NCI-H1930 (cell line): ENCODE data around the gene MAPKAPK2.
"Not testable (repeated sequence)": the region's sequence is repeated elsewhere in the genome, so short reads cannot be mapped to it uniquely, and the experiment has no call there.

Source experiments
- DNase-seq, 2 experiments: peaks; one replicate each; lab custom pipeline; 2025; lab: John Stamatoyannopoulos, UW

MAPKAPK2 gene

DNA sequence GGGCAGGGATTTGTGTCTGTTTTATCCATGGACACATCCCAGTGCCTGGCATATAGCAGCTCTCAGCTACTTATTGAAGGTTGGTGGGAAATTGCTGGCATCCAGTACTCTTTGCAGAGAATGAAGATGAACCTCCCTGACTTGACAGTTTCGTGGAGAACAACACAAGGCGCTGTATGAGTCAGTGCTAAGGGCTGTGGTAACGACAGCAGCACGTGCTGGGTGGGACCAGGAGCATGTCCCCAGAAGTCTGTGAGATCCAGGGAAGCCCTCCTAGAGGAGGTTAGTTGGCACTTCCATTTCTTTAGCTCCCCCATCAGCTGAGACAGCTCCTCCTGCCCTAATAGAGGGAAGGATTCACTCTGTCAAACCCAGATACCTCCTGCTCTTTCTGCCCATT, 60.0 kb downstream of the MAPKAPK2 start:
- no peak for DNase-seq

DNA sequence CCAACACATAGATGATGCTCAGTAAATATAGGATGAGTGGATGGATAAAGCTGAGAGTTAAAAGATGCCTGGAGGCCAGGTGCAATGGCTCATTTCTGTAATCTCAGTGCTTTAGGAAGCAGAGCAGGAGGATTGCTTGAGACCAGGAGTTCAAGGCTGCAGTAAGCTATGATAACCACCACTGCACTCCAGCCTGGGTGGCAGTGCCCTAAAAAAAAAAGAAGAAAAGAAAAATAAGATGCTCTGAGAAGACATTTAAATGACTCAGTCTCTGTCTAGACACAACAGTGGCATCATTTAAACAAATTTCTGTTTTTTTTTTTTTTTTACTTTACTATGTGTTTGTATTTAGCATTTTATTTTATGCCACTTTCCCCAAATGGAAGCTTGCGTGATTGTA, 60.6 kb downstream of the MAPKAPK2 start:
- DNase-seq = no peak

DNA sequence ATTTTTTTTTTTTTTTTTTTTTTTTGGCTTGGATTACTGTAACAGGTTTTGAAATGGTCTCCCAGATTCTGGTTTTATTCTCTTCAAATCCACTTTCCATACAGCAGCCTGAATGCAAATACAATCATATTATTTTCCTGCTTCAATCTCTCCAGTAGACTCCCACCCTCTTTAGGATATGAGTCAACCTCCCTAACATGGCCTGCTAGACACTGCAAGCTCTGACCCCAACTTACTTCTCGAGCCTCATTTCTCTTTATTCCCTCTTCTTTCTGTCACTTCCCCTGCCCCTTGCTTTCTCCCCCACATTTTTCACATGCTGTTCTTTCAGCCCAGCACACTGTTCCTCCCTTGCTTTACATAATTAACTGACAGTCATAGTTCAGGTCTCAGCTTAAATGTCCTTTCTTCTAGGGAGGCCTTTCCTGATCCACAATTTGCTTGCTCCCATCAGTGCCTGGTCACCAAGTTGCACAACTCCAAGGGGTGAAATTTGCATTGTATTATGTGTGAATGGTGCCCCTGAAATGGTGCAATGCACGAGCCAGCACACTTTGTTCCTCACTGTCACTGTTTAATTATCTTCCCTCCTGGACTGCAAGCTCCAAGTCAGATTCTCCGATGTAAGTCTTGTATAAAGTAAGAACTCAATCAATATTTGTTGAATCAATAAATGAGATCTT, 63.8 kb downstream of the MAPKAPK2 start:
- DNase-seq = no peak

DNA sequence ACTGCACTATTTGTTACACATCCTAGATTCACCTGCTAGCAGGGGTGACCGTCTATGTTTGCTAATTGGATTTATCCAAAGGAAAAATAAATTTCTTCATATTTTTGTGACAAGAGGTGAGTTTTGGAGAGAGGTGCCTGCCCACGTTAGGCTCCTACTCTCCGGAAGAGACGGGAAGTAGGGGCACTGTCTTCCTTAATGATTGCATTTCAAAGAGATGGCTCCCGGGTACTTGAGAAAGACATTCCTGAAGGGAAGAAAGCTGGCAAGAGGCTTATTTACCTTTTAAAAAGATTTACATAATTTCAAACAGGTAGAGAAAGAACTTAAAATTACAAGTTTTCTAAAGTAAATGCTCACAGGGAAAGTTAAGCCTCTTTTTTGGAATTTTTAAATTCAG, 67.2 kb downstream of the MAPKAPK2 start:
- no peak for DNase-seq

DNA sequence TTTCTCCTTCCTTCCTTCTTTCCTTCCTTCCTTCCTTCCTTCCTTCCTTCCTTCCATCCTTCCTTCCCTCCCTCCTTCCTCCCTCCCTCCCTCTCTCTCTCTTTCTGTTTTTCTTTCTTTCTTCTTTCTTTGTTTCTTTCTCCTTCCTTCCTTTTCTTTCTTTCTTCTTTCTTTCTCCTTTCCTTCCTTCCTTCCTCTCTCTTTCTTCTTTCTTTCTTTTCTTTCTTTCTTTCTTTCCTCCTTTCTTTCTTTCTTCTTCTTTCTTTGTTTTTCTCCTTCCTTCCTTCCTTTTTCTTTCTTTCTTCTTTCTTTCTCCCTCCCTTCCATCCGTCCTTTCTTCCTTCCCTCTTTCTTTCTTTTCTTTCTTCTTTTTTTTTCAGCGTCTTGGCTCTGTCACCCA, 67.8 kb downstream of the MAPKAPK2 start:
- no peak for DNase-seq

DNA sequence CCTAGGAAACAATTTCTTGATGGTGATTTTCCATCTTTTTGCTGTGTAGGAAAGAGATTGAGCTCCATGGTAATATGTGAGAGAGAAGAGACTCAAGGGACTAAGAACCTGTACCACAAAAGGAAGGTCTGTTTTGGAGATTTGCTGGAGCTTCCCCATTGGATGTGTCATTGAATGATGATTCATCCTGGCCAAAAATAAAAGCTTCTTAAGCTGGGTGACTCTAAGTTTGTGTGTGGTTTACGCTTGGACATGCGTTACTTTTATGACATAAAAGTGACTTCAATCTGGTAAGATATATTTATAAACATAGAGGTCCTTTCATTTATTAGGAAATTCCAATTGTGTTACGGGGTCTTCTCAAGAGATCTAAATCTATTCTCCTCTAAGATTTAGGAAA, 68.4 kb downstream of the MAPKAPK2 start:
- DNase-seq = no peak

DNA sequence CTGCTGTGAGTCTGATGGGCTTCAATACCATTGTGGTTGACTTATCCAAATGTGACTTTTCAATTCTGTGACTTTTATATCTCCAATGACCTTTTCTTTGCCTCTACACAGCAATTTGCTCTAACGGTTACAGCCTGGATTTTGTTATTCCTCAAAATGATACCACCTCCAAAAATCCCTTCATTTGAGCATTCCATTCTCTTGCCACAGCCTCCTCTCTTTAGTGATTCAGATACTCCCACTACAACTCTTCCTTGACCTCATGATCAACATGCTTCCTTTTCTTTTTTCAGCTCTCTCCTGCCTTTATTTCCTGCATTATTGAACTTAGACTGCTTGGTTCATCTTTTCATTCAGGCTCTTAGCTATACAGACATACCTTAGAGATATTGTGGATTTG, 69.3 kb downstream of the MAPKAPK2 start:
- no peak for DNase-seq

DNA sequence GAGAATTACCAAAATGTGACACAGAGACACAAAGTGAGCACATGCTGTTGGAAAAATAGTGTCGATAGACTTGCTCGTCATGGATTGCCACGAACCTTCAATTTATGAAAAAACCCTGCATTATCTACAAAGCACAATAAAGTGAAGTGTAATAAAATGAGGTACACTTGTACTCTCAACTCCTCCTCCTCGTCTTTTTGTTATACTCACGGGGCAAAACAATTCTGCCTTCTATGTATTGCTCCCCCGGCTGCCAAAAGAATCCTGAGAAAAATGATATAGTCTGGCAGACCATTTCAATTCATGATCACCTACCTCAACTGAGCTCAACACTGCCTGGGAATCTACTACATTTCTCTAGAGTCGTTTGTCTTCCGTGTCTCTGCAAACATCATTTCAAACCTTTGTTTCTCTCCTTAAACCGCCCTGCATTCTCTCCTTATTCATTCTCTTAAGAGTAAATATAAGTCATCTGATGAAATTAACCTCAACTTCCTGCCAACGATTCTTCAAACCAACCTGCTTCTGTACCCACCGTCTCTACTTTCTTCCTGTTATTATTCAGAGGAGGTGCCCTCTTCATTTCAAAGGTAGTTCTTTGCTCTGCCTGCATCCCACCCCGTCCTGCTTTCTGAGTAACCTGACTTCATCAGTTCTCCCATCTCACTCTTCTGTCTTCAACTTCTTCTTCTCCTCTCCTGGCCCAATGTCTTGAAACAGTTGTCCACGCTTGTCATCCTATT, 73.0 kb downstream of the MAPKAPK2 start:
- DNase-seq = no peak

DNA sequence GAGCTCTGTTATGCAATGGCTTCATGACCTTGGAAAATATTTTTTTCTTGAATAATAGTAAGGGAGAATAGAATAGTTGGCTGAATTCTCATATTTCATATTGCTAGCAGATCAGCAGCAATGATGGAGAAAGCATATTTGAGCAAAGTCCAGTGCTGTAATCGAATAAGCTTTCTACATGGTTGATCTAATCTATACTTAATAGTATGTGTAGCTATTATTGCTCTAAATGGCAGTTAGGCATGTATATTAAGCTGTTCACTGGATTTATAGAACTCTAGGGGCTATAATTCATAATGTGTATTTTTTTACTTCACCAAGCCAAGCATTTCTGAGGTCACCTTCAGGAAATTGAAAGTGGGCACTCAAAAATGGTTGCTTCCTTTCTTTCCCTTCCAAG, 75.9 kb downstream of the MAPKAPK2 start:
- DNase-seq = no peak

DNA sequence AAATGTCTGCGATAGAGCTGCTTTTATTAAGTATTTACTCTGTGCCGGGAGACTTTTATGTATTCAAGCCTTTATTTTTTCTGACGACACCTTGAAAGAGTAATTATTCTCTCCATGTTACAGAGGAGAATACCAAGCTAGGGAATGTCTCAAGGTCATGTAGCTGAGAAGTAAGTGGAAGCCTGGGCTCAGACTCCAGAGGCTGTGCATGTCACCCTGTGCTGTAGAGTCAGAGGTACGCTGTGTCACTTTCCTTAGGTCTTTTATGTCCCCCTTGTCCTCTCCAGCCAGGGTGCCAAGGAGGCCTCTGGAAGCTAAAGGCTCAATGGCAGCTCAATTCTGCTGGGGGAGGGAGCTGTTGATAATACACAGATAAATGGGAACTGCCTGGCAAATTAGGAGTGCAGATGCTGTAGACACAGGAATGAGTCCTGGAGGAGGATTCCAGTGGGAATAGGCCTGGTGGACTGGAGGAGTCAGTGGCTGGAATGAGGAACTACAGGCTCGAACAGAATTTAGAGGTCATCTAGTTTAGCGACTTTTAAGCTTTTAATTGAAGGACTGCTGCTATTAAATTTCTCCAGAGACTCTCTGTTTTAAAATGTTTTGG, 76.6 kb downstream of the MAPKAPK2 start:
- DNase-seq = no peak

DNA sequence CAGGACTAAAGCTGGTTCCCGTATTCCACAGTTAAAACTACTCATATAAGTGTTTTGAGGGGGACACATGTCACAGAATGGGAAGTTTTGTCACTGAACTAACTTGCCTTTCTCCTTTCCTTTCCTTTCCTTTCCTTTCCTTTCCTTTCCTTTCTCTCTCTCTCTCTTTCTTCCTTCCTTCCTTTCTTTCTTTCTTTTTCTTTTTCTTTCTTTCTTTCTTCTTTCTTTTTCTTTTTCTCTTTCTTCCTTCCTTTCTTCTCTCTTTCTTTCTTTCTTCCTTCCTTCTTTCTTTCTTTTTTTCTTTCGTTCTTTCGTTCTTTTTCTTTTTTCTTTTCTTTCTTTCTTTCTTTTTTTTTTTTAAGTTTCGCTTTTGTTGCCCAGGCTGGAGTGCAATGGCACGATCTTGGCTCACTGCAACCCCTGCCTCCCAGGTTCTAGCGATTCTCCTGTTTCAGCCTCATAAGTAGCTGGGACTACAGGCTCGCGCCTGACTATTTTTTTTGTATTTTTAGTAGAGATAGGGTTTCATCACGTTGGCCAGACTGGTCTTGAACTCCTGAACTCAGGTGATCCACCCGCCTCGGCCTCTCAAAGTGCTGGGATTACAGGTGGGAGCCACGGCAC, 78.1 kb downstream of the MAPKAPK2 start:
- DNase-seq = not testable (repeated sequence)

DNA sequence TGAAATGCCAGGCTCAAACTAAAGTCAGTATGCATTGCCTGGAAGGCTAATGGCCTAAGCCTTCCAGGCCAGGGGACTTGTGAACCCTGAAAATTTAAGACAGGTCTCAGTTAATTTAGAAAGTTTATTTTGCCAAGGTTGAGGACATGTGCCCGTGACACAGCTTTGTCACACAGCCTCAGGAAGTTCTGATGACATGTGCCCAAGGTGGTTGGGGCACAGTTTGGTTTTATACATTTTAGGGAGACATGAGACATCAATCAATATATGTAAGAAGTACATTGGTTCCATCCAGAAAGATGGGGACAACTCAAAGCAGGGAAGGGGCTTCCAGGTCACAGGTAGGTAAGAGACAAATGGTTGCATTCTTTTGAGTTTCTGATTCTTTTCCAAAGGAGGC, 81.1 kb downstream of the MAPKAPK2 start:
- not testable (repeated sequence) for DNase-seq

DNA sequence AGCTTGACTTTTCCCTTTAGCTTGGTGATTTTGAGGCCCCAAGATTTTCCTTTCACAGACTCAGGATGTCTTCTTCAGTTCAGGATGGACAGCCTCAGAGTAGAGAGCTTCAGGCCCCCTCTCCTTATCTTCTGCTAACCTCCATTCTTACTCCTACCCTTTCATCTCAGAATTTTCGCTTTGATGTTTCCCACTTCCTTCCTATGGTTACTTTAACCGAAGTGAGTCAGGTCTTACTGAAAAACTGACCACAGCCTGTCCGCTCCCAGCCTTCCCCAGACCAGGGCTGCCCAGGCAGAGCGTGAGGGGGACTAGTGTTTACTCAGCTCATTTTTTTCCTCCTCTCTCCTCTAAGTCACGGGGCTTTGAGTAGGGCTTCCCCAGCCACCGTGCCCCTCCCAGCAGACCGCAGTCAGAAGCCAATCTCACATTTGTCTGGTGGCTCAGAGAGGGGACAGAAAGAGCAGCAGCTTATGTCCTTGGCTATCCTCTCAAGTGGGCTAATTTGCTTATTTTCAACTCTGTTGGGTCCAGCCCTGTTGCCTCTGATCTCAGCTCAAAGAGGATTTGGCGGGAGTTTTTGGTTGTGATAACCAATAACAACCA, 81.6 kb downstream of the MAPKAPK2 start:
- no peak for DNase-seq

DNA sequence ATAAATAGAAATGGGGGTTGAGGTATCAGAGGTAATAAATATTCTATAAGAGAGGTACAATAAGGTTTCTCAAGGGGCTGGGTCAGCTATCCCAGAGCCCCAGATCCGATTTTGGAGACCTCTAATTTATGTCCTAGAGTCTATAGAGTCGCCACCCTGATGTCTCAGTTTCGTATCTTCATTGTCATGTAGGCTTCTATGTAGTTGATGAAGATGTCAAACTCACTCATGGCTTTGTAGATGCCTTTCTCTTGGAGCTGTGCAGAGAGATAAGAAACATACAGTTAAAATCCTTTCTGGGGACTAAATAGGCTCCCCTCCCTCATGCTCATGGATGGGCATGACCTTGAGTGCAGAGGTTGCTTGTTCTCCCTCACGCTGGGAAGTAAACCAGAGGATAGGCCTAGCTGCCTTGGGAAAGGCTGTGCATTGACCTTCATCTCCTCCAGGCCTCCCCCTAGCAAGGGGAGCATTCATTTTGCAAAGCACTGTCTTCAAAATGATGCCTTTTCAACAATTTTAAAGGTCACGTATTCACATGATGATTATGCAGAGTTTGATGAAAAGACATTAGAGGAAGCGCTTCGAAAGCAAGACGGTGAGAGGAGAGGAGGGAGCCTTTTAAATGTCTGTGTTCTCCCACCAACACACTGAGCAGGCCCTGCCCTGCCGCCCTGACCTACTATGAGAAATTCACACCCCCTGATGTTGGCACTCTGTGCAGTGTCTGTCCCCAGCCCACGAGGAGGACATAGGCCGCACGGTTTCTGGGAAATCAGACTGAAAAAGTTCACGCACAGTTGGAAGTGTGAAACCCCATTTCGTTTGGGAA, 84.0 kb downstream of the MAPKAPK2 start:
- no peak for DNase-seq

DNA sequence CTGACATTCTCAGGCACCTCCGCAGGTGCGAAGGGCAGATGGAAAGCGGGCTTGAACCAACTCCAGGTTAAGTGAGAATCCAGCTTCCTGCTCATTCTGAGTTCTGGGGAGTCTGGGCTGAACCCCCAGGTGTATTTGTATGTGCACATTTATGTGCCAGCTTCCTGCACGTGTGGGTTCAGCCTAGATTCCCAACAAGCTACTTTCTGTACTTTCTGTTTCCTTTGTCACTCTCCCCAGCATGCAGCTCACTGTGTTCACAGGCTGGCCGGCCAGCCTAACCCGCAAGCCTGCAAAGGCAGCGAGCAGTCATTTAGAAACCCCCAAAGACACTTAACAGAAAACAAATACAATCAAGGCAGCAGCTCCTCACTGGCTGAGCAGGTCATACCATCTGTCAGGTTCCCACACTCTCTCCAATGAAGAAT, 84.6 kb downstream of the MAPKAPK2 start:
- no peak for DNase-seq

DNA sequence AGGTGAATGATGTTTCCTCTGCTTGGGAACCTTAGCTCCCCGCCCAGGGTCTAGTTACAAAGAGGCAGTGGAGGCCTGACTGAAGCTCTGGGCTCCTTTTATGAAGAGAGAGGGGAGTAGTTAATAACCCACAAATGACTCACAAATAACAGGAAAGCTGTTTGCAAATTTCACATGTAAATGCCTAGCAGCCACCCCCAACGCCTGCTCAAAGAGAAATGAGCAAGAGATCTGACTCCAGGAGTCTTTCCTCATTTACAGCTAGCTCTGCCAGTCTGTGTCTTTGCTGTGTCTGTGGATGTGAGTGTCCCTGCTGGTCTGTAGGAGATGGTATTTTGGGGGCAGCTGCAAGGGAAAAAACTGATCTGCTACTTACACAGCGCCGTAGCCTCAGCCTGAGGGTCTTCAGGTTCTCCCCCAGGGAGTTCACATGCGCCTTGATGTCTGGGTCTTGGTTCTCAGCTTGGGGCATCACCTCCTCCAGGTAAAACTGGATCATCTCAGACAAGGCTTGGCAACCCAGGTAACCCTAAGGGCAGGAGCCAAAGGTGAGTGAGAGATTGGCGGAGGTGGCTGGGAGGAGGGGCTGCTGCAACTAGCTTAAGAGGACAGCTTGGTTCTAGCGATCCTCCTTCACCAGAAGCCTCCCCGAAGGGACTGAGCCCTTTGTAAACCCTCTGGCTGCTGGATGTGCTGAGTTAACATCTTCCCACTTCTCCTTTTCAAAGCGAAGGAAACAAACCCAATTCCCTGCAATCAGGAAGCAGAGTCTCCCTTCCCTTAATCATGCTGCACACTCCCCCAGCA, 86.0 kb downstream of the MAPKAPK2 start, which contains the start of gene IL19:
TSS of gene IL19 (plus strand) at position 243 of the 807 bp plus-strand sequence. CDS start 65,890 bp downstream, outside the sequence.
- DNase-seq = no peak

DNA sequence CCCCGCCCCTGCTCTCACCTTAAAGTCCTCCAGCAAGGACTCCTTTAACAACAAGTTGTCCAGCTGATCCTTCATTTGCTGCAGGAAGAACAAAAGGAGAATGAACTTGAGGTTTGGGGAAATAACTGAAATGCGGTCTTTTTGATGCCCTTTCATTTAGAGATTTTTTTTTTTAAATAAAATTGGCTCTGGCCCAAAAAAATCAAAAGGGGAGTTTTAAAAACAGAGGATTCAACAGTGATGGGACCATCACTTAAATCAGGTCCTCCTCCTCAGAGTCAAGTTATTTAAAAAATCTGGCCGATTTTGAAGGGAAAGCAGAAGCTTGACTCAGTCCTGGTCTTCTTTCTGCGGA, 86.6 kb downstream of the MAPKAPK2 start:
- no peak for DNase-seq

DNA sequence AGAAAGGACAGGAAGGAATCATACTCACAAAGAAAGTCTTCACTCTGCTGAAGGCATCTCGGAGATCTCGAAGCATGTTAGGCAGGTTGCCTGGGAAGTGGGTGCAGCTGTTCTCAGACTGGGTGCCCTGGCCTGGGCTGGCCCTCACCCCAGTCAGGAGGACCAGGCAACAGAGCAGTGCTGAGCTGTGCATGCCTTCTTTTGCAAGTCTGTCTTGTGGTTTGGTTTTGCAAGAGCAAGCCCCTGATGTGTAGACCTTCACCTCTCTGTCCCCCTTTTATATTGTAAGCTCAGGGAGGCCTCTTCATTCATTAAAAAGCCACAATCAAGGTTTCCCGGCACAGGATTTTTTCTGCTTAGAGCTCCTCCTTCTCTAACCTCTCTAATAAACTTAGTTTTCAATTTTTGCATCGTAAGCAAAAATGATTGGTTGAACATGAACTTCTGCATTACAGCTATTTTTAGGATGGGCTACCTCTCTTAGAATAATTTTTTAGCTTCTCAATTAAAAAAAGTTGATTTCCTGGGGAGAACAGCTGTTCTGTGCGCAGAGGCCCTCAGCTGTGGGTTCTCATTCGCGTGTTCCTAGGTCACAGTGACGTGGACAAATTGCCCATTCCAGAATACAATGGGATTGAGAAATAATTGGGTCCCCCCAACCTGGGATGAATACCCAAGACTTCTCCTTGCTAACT, 87.7 kb downstream of the MAPKAPK2 start, which contains the start of gene IL10:
TSS of gene IL10 (minus strand) at position 252 of the 695 bp plus-strand sequence. CDS start at position 193, 59 bp downstream.
- no peak for DNase-seq

DNA sequence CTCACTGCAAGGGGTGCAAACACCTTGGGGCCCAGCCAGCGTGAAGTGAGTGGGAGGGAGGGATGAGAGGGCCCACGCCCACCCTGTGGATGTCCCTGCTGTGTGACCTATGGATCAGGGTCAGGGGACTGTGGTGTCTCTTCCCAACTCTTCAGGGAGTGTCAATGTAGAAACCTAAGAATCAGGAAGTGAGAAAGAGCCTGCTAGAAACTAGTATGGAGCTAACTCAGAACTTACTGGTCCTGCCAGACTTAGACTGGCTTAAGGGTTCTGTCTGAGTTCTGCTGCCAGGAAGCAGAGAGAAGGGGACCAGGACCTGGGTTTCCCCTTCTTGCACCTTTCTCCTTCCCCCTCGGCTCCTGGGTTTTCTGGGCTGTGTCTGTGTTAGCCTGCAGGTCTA, 89.4 kb downstream of the MAPKAPK2 start:
- no peak for DNase-seq

DNA sequence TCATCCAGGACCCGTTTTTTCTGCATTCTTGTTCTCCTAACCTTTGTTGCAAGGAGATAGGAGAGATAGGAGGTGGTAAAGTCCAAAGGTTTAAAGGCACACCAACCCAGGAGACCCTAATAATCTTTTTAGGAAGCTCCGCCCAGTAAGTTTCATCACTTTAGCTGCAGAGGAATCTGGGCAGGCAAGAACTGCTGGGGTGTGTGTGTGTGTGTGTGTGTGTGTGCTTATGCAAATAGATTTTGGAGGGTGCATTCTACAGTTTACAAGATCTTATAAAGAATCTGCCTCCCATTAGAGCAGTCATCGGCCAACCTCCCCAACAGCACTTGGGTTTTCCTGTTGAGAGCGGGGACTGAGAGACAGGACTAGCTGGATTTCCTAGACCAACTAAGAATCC, 91.5 kb downstream of the MAPKAPK2 start:
- DNase-seq = no peak
